Measurements from ENCODE around the gene CCIN.

DNA sequence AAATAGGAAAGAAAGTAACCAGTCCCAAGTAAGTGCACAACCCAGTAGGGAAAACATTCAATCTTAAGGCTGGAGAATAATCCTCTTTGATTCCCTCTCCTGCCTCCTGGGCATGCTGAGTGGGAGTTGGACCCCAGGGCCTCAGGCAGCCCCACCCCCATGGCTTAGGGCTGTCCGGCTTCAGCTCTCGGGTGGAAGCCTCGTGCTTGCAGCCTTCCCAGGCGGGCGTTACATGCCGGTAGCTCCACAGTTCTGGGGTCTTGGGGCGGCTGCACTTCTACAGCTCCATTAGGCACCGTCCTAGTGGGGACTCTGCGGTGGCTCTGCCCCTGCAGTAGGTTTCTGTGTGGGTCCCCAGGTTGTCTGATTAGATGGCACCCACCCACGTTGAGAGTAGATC is 22.5 kb upstream of the CCIN start:
- TF ChIP-seq, protein P1, sequence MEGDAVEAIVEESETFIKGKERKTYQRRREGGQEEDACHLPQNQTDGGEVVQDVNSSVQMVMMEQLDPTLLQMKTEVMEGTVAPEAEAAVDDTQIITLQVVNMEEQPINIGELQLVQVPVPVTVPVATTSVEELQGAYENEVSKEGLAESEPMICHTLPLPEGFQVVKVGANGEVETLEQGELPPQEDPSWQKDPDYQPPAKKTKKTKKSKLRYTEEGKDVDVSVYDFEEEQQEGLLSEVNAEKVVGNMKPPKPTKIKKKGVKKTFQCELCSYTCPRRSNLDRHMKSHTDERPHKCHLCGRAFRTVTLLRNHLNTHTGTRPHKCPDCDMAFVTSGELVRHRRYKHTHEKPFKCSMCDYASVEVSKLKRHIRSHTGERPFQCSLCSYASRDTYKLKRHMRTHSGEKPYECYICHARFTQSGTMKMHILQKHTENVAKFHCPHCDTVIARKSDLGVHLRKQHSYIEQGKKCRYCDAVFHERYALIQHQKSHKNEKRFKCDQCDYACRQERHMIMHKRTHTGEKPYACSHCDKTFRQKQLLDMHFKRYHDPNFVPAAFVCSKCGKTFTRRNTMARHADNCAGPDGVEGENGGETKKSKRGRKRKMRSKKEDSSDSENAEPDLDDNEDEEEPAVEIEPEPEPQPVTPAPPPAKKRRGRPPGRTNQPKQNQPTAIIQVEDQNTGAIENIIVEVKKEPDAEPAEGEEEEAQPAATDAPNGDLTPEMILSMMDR (IDR thresholded peaks at IDR 0.05) = no peak
- TF ChIP-seq EZH2 (IDR thresholded peaks at IDR 0.05) (no peak), EZH2phosphoT487 (IDR thresholded peaks at IDR 0.05) (no peak)

Measured in neural progenitor cell (in vitro differentiated cells).